Body of pancreas (tissue), 4 donors: Measurements from ENCODE around the gene MEIS2.

Experiments used
- POLR2A ChIP-seq, 3 donors: fragments of 450-650 bp; IDR thresholded peaks; one replicate each; pipeline ENCODE4 v1.6.1; 2016; ENCODE audit warnings: antibody characterized with exemption in 3 of 3, mild to moderate bottlenecking in 2 of 3
- TF ChIP-seq, protein P1 (sequence below), 7 experiments: fragments of 450-650 bp in 4 of 7; fragments of 200-600 bp in 3 of 7; sonication (generic) in 3 of 7; IDR thresholded peaks; one replicate each; pipeline ENCODE4 v1.5.1; 2016 to 2019; ENCODE audit warnings: antibody characterized with exemption in 7 of 7

DNA sequence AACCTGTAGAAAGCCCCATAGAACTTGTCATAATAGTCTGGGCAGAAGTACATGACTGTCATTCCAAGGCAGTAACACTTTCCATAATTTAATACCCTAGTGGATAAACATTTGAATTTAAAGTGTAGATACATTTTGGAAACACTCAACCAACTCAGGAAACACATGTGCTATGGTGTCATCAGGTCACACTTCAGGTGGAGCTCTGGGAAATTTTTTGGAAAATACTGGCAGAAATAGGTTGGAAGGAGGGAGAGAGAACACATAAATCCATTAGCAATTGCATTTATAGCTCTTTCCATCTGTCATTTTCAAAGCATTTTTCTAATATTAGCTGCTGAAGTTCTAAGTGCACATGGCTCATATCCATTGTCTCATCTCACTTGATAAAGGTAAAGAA is 135.7 kb downstream of the MEIS2 start:
- TF ChIP-seq, protein P1, sequence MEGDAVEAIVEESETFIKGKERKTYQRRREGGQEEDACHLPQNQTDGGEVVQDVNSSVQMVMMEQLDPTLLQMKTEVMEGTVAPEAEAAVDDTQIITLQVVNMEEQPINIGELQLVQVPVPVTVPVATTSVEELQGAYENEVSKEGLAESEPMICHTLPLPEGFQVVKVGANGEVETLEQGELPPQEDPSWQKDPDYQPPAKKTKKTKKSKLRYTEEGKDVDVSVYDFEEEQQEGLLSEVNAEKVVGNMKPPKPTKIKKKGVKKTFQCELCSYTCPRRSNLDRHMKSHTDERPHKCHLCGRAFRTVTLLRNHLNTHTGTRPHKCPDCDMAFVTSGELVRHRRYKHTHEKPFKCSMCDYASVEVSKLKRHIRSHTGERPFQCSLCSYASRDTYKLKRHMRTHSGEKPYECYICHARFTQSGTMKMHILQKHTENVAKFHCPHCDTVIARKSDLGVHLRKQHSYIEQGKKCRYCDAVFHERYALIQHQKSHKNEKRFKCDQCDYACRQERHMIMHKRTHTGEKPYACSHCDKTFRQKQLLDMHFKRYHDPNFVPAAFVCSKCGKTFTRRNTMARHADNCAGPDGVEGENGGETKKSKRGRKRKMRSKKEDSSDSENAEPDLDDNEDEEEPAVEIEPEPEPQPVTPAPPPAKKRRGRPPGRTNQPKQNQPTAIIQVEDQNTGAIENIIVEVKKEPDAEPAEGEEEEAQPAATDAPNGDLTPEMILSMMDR (IDR thresholded peaks at IDR 0.05) = no peak
- no peak for TF ChIP-seq POLR2A (IDR thresholded peaks at IDR 0.05)
